MM.1S (cell line): ENCODE results near the gene TSPAN12.

Source experiments
- EZH2 ChIP-seq: fragments of 300-600 bp; sonication (generic); optimal IDR thresholded peaks from 2 replicates; pipeline ENCODE3; 2017; ENCODE audit warnings: low read depth, mild to moderate bottlenecking, antibody characterized with exemption, low read length, mixed read lengths
- EZH2phosphoT487 ChIP-seq: fragments of 300-600 bp; sonication (generic); IDR thresholded peaks from 2 replicates; pipeline ENCODE4 v1.6.1; 2018; ENCODE audit warnings: antibody characterized with exemption, low read length
- TF ChIP-seq, protein P1 (sequence below): fragments of 300-600 bp; sonication (generic); IDR thresholded peaks from 2 replicates; pipeline ENCODE4 v1.5.1; 2016; ENCODE audit warnings: antibody characterized with exemption, low read length, mixed read lengths

DNA sequence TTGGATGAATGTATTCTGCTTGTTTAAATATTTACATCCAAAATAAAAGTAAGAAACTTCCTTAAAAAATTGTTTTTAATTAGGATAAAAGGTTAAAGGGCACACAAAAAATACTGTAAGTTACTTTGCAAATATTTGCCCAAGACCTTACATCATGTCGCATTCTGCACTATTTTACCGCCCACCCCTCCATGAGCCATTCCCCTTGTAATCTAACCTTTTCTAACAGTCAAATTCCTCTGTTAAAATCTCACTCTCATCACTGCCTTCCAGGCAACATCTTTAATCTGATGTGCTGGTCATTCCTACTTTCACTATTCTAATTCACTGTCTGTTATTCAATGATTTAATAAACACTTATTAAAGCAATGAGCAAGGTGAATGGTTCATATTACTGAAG is 23.2 kb downstream of the TSPAN12 start:
- TF ChIP-seq, protein P1, sequence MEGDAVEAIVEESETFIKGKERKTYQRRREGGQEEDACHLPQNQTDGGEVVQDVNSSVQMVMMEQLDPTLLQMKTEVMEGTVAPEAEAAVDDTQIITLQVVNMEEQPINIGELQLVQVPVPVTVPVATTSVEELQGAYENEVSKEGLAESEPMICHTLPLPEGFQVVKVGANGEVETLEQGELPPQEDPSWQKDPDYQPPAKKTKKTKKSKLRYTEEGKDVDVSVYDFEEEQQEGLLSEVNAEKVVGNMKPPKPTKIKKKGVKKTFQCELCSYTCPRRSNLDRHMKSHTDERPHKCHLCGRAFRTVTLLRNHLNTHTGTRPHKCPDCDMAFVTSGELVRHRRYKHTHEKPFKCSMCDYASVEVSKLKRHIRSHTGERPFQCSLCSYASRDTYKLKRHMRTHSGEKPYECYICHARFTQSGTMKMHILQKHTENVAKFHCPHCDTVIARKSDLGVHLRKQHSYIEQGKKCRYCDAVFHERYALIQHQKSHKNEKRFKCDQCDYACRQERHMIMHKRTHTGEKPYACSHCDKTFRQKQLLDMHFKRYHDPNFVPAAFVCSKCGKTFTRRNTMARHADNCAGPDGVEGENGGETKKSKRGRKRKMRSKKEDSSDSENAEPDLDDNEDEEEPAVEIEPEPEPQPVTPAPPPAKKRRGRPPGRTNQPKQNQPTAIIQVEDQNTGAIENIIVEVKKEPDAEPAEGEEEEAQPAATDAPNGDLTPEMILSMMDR, result no peak
- TF ChIP-seq EZH2phosphoT487 (no peak), EZH2 (no peak)
